Measurements from ENCODE around the gene ARMC12.

The ARMC12 gene

DNA sequence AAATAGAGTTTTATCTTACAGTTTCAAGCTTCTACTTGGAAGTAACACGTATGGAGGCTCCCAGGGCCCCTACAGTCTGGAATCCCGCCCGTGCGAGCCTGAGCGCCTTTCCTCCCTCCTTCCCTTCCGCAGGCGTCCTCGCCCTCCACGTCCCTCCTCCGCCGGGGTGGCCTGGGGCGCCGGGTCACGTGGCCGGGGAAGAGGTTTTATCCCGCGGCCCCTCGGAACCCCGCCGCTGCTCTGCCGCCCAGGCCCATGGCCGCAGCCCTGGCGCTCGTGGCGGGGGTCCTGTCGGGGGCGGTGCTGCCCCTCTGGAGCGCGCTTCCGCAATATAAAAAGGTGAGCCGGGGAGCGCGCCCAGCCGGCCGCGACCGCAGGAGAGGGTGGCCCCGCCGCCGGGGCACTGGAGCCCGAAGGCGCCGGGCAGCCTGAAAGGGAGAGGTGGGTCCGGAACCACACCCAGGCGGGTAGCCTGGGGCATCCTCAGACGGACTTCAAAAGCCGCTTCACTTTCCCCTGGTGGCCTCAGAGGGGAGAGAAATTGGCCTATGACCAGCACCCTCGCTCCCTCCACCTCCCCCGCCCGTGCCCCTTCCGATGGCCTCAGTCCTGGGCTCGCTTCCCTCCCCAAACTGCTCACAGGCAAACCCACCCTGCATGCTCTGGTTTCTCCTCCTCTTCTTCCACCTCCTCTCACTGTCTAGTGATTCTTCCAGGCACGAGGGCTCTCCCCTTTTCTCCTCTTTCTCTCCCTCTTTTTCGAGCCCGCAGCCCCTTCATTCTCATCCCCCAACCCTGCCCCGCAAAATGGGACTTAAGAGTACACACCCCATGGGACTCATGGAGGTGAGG is 39.8 kb downstream of the ARMC12 start, which contains the start of gene CLPSL2:
Gene CLPSL2, plus strand, starts transcription at position 235 of the 852 bp plus-strand sequence. Its CDS starts 21 bp downstream, at position 256.
- DNase-seq (ENCODE audit: low spot score), result no peak

DNA sequence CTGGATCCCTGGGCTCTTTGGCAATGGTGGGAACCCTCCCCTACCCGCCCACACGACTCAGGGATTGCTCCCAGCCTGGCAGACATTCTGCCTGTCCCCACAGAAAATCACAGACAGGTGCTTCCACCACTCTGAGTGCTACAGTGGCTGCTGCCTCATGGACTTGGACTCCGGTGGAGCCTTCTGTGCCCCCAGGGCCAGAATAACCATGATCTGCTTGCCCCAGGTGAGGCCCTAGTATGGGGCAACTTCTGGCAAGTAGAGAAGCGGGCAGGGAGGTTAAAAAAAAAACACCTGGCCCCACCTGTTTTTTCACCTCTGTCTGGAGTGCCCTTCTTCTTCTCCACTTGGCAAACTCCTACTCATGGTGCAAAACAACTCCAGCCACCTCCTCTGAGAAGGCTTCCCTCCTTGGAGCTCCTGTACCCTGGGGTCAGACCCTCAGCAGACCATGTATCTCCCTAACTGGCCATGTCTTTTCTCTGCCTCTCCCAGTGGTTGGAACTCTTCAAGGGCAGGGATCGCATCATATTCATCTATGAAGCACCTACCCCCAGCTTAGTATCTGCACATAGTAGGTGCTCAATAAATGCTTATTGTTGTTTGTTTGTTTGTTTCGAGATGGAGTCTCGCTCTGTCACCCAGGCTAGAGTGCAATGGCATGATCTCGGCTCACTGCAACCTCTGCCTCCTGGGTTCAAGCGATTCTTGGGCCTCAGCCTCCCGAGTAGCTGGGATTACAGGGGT is 40.7 kb downstream of the ARMC12 start:
- no peak for DNase-seq (ENCODE audit: low spot score)

DNA sequence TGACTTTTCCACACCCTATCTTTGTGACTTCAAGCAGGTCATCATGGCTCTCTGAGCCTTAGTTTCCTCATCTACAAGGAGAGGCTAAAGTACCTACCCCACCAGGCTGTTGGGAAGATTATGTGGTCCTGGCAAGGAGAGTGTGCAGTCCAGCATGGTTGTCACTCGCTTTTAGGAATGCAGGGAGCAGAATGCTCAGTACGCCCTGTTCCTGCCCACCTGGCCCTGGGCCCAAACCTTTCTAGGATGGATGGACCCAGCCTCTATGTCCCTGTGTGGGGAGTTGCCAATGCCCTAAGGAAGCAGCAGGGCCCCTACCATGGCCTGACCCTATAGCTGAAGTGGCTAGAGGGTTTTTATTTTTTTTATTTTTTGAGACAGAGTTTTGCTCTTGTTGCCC is 41.6 kb downstream of the ARMC12 start:
- no peak for DNase-seq (ENCODE audit: low spot score)

DNA sequence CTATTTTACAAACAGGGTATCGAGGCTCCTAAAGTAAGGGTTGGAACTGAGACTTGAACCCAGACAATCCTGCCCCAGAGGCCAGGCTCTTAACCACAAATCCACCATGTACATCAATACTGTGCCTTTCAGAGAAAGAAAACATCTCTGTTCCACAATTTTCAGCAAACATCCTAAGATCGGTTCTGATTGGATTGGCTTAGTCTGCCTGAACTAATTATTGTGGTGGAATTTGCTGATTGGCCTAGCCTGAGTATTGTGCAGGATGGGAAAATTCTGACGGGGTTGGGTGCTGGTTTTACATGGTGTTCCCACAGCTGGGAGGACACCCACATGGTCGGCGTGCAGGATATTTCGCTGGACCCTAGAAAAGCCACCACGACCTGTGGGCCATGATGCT is 43.9 kb downstream of the ARMC12 start, which contains the start of gene CLPSL1:
Gene CLPSL1, plus strand, starts transcription at position 301 of the 400 bp plus-strand sequence. Its CDS starts 92 bp downstream, at position 393.
- no peak for DNase-seq (ENCODE audit: low spot score)

DNA sequence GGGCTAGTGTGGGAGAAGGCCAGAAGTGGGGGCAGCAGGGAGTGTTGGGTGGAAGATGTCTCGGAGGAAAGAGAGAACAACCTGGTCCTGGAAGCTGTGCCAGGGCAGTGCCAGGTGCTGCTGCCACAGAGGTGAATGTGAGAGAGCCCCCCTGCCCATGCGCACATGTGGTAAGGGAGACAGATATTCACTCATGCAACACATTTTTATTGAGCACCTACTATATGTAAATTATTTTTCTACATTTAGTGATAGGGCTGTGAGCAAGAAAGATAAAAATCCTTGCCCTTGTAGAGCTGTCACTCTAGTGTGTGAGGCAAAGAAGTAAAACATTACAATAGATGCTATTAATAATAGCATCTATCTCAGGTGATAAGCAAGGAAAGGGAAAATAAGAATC is 44.5 kb downstream of the ARMC12 start:
- no peak for DNase-seq (ENCODE audit: low spot score)

DNA sequence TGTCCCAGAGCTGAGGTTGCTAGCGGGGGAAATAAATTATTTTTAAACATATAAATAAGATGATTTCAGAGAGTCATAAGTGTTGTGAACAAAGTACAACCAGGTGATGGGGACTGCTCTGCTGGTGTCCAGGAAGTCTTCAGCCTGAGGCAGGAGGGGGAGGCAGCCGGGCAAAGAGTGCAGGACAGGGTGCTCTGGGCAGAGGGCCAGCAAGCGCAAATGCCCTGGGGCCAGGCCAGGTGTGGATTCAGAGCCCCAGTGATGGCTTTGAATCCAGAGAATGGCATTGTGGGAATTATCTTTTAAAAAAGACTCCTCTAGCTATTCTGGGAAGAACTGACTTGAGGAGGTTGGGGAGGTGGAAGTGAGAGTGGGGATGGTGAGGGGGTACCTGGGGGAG is 45.6 kb downstream of the ARMC12 start:
- DNase-seq (ENCODE audit: low spot score), result no peak

DNA sequence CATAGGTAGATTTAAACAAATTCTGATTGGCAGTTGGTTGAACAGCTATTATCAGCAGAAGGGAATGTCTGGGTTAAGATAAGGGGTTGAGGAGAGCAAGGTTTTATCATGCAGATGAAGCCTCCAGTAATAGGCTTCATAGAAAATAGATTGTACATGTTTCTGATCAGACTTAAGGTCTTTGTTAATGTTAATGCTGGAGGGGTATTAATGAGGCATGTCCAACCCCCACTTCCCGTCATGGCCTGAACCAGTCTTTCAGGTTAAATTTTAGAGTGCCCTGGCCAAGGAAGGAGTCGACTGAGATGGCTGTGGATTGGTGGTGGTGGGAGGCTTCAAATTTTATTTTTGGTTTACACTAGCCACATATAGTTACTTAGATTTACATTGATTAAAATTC is 47.4 kb downstream of the ARMC12 start:
- DNase-seq (ENCODE audit: low spot score), result no peak

DNA sequence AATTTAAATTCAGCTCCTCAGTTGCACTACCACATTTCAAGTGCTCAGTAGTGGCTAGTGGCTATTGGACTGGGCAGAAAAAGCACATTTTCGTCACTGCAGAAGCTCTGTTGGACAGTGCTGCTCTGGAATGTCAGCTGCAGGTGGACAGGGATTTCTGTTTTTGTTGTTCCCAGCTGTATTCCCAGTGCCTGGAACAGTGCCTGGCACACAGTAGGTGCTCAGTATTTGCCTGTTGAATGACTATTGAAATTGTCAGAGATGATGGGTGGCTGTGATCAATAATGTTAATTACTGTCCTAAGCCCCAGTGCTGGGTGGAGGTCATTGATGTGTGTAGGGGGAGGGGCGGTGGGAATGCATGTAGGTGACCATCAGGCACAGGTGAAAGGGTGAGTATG is 49.4 kb downstream of the ARMC12 start:
- DNase-seq (ENCODE audit: low spot score), result no peak

DNA sequence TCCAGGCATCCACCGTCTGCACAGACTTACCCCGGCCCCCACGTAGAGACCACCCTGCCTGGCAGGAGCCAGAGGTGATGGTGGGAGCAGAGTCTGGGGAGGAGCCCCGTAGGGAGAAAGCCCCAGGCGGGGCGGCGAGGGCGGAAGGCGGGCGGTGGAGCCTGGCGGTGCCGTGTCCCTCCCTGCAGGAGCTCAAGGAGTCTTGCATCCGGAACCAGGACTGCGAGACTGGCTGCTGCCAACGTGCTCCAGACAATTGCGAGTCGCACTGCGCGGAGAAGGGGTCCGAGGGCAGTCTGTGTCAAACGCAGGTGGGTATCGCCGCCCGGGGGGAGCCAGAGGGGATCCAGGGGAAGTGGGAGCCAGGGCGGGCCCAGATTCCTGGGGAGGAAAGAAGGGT is 50.0 kb downstream of the ARMC12 start:
- no peak for DNase-seq (ENCODE audit: low spot score)

DNA sequence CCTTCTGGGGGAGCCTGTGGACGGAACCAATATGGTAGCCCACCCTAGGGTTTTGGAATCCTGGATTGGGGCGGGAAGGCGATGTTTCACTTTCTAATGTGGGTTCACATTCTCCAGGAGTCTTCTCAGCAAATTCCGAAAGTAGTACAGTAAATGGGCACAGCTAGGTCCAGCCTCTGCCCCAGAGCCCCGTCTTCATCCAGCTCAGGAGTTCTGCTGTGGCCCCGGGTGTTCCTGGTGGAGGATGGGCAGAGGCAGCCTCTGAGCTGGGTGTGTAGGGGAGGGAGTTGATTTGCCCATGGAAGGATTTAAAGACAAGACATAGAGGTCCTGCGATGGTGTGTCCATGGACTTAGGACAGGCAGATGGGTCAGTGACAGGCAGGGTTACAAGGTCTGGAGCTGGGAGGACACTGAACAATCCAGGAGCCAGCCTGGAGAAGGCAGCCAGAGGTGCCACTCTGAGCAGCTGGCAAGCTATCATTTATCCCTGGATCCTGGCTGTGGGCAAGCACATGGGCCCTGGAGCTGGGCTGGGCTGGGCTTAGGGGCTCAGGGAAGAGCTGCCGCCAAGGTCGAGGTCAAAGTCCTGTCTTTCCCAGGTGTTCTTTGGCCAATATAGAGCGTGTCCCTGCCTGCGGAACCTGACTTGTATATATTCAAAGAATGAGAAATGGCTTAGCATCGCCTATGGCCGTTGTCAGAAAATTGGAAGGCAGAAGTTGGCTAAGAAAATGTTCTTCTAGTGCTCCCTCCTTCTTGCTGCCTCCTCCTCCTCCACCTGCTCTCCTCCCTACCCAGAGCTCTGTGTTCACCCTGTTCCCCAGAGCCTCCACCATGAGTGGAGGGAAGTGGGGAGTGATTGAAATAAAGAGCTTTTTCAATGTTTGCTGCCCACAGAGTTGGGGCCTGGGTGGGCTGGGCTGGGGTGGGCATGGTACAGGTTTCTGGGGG is 50.7 kb downstream of the ARMC12 start:
- no peak for DNase-seq (ENCODE audit: low spot score)

DNA sequence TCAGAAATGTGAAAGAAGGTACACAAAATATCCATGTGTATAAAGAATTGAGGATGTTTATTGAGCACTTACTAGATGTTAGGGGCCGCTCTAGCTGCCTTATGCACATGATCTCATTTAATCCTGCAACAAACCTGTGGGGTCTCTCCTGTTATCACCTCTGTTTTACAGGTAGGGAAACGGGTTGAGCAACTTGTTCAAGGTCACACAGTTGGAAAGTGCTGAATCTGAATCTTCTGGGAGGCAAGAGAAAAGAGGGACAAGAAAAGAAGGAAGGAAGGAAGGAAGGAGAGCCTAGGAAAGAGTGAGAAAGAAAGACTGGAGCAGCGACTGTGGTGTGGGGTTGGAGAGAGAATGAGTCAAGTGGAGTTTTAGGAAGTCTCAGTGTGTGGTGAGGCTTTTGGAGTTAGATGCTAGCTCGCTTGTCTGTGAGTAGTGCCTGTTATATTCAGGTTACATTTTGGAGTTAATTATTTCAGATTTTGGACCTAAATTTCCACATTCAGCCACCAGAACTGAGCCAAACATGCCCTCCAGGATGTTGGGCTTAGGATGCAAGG is 51.7 kb downstream of the ARMC12 start:
- no peak for DNase-seq (ENCODE audit: low spot score)

DNA sequence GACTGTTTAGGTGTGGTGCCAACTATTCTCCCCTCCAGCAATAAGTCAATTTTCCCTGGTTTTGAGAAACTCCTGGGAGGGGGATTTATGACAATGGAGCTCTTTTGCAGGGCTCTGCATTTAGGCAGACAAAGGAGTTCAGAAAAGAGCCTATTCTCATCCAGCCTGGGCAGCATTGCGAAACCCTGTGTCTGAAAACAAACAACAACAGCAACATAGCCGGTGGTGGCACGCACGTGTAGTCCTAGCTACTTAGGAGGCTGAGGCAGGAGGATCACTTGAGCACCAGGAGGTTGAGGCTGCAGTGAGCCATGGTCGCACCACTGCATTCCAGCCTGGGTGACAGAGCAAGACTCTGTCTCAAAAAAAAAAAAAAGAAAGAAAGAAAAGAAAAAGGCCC is 53.9 kb downstream of the ARMC12 start:
- DNase-seq (ENCODE audit: low spot score), result no peak

DNA sequence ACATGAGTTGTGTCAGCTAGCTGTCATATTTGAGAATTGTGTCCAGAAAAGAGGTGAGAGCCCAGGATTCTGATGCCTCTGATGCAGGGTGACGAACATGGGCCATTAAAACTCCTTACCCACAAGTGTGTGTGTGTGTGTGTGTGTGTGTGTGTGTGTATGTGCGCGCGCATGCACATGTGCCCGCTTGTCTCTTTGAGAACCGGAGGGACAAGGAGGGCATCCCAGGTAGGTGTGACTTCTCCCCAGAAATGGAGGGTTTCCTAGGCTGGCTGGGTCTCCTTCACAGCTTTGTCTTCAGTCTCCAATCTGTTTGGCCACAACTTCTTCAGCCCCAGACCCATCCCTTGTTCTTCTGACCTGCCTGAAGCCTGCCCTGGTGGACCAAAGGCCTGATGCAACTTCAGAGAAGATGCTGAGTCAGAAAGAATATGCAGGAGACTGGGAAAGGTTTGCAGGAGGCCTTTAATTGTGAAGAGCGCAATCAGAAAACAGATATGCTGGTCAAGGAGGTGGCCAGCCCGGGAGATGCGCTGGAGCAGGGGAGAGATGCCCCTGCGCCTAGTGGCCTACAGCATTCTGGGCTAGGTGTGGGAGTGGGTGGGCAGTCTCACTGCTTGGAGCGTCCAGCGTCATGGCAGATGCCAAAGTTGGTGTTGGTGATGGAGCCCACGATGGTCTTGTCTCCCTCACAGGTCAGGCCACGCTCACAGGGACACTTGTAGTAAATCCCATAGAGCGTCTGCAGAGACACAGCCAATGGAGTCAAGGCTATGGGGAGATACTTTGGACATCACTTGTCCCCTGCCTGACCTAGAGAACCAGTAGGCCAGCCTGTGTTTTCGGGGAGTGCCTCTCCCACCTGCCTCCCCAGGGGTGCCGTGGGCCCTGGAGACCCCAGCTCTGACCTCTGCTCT is 58.0 kb downstream of the ARMC12 start:
- no peak for DNase-seq (ENCODE audit: low spot score)

DNA sequence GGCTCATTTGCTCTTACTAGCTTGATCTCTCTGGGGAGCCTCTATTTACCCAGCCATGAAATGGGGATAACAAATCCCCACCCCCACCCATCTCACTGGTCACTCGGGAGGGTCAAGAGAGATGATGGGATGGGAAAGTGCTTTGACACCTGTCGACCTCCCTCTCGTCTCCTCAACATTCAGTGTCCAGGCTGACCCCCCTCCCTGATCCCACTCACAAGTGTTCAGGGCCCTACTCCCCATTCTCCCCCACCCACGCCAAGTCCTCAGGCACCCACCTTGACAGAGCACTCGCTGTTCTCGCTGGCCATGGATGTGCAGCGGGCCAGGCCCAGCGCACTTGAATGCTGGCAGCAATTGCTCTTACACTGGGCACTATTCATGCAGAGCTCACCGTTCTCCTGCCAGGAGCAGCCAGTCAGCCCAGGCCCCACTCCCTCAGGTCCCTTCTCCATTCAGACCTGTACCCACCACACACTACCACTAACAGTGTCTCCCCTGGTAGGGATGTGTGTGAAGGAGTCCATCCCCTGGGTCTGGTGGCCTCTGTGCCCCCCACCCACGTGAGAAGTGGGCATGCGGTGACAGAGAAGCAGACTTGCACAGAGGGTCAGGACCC is 58.7 kb downstream of the ARMC12 start:
- DNase-seq (ENCODE audit: low spot score), result no peak

DNA sequence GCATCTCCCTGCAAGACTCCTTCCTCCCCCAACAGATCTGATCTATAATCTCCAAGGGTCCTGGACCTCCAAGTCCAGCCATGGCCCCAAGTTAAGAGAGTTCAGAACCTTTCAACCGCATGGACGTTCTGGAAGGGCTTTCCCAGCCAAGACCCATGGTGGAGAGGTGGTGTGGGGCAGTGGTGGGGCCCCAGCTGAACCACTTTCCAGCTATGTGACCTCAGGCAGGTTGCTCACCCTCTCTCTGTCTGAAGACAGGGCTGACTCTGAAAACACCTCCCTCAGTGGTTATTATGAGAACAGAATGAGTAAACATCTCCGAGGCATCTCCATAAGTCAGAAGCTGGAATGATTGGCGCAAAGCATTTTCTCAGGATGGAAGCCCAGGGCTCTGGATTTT is 59.4 kb downstream of the ARMC12 start:
- DNase-seq (ENCODE audit: low spot score), result no peak

DNA sequence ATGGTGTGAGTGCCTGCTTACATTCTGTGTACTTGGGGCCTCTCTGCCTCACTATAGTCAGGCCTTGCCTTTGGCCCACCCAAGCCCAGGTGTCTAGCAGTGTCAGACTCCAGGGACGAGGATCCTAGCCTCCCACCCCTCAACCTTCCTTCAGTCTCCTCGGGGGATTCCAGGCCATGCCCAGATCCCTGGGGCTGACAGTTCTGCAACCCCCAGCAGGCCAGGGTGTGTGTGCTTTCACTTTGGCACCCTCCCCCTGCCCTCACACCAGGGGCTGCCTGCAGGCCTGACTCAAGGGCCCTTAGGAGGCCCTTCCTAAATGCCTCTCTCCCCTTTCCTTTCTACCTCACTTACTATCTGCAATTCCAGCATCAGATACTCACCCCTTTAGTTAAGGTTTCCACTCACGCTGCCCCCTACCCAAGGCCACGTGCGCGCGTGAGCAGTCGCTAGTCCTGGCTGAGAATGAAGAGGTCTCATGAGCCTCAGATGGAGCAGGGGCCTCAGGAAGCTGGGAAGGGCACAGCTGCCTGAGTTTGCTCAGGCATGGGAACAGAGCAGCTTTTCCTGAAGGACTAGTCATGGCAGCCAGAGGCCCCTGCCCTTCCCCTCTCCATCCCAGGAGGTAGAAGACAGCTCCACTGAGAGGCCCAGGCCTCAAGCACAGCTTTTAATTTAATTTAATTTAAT is 61.1 kb downstream of the ARMC12 start:
- no peak for DNase-seq (ENCODE audit: low spot score)
